ENCODE results near the gene DCUN1D1.

The DCUN1D1 gene

DNA sequence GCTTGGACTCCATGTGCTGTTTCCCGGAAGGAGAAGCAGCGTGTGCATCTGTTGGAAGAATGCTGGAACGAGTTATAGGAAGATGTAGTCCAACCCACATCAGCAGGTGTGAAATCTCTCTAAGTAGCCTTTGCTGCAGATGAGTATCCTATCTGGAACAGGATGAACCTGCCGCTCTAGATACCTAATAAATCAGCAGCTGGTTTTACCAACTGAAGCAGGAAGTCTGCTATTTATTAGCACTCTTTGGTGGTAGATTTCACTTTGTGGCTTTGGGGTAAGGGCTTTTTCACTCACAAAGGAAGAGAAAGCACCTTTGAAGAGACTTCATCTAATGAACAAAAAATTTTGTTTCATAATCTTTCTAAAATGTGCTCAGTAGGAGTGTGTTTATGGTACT is 66.4 kb downstream of the DCUN1D1 start:
- H3K4me3 ChIP-seq (replicated peaks in 1 of 2; ENCODE audit: low read depth in 2 of 2, low read length in 2 of 2), result no peak overlapping the region
- TF ChIP-seq, protein P1, sequence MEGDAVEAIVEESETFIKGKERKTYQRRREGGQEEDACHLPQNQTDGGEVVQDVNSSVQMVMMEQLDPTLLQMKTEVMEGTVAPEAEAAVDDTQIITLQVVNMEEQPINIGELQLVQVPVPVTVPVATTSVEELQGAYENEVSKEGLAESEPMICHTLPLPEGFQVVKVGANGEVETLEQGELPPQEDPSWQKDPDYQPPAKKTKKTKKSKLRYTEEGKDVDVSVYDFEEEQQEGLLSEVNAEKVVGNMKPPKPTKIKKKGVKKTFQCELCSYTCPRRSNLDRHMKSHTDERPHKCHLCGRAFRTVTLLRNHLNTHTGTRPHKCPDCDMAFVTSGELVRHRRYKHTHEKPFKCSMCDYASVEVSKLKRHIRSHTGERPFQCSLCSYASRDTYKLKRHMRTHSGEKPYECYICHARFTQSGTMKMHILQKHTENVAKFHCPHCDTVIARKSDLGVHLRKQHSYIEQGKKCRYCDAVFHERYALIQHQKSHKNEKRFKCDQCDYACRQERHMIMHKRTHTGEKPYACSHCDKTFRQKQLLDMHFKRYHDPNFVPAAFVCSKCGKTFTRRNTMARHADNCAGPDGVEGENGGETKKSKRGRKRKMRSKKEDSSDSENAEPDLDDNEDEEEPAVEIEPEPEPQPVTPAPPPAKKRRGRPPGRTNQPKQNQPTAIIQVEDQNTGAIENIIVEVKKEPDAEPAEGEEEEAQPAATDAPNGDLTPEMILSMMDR (IDR thresholded peaks at IDR 0.05; ENCODE audit: low read depth, low read length), result no peak
- no peak for DNase-seq (ENCODE audit: low read depth in 2 of 2)

DNA sequence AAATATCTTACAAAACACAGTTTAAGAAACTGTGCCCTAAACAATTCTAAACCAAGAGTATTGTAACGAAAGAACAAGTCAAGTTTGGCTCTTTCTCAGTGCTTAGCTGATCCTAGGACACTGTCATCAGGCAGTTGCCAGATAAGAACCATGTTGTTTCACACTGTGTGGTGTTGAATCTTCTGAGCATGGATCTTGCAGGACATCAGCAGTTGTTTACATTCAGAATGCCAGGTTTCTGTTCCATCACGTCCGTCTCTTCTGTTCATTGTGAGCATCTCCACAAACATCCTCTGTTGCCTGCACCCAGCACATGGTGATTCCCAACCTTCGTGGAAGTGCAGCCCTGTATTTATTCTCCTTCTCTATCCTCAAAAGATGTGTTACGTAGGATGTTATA is 67.9 kb downstream of the DCUN1D1 start:
- no peak overlapping the region for H3K4me3 ChIP-seq (replicated peaks in 1 of 2; ENCODE audit: low read depth in 2 of 2, low read length in 2 of 2)
- TF ChIP-seq, protein P1 (IDR thresholded peaks at IDR 0.05; ENCODE audit: low read depth, low read length), result no peak
- no peak for DNase-seq (ENCODE audit: low read depth in 2 of 2)

DNA sequence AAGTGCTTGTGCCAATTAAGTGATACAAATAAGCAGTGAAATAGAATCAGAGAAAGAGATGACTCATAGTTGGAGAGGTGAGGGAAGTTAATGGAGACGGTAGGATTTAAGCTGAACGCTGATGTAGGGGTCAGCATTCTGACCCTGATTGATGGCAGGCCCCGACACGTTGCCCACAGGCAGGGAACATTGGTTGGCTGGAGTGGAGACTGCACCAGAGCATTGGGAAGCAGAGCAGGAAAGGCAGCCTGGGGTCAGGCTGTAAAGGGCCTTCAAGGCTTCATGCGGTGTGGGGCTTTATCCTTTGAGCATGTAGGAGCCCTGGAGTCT is 68.6 kb downstream of the DCUN1D1 start:
- H3K4me3 ChIP-seq (replicated peaks in 1 of 2; ENCODE audit: low read depth in 2 of 2, low read length in 2 of 2), result no peak overlapping the region
- TF ChIP-seq, protein P1 (IDR thresholded peaks at IDR 0.05; ENCODE audit: low read depth, low read length), result no peak
- no peak for DNase-seq (ENCODE audit: low read depth in 2 of 2)

DNA sequence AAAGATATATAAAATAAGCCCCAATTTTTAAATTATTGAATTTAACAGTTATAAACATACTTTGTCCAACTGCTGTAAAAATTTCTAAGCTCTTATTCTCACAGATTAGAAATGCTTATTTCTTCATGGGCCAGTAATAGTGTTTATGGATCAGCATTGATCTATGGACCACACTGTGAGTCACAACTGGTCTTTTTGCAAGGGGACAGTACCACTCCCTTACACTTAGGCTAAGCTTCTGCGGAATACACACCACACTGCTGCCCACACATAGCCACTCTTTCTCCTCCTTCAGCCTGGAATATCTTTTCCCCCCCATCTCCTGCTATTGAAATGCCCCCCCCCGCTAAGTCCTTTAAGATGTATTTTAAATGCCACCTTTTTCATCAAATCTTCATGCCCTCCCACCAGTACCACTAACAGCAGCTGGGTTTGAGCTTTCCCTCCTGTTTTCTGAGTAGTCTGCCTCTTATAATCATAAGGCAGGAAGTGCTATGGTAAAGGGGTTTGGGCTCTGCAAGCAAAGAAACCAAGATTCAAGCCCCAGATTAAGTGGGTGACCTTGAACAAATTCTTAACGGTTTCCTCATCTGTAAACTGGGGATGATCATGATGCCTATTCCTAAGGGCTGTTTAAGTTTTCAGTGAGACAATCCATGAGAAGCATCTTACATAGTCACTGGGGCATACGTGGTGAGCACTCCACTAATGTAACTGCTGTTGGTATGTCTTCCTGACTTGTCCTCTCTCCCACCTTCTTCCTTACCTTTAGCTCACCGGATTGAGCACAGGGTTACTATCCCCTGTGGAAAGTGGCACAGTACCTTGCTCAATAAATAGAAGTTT is 69.2 kb downstream of the DCUN1D1 start:
- no peak overlapping the region for H3K4me3 ChIP-seq (replicated peaks in 1 of 2; ENCODE audit: low read depth in 2 of 2, low read length in 2 of 2)
- TF ChIP-seq, protein P1 (IDR thresholded peaks at IDR 0.05; ENCODE audit: low read depth, low read length), result no peak
- DNase-seq (ENCODE audit: low read depth in 2 of 2), result no peak

DNA sequence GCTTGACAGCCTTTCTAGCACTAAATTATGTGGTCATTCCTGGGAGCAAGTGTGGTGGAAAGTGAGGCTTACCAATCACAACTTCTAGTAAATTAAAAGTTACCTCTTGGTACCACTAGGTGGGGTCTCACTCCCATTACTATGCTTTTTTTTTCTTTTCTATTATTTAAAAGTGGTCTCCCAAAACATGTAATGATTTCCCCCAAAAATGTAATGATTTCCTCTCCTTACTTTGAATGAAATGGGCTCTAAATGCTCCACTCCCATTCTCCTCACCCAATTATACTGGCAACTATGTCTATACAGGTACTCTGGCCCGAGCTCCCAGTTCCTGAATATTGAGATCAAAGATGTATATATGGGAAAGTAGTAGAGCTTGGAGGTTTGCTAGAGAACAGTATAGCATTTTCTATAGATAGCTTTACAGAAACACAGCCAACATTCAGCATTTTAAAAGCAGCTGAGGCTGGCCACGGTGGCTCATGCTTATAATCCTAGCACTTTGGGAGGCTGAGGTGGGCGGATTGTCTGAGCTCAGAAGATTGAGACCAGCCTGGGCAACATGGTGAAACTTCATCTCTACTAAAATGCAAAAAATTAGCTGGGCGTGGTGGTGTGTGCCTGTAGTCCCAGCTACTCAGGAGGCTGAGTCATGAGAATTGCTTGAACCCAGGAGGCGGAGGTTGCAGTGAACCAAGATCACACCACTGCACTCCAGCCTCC is 70.9 kb downstream of the DCUN1D1 start:
- H3K4me3 ChIP-seq (replicated peaks in 1 of 2; ENCODE audit: low read depth in 2 of 2, low read length in 2 of 2), result no peak overlapping the region
- TF ChIP-seq, protein P1 (IDR thresholded peaks at IDR 0.05; ENCODE audit: low read depth, low read length), result peak; percentile 56
- peak; percentile 51 to 52 for DNase-seq (ENCODE audit: low read depth in 2 of 2)

DNA sequence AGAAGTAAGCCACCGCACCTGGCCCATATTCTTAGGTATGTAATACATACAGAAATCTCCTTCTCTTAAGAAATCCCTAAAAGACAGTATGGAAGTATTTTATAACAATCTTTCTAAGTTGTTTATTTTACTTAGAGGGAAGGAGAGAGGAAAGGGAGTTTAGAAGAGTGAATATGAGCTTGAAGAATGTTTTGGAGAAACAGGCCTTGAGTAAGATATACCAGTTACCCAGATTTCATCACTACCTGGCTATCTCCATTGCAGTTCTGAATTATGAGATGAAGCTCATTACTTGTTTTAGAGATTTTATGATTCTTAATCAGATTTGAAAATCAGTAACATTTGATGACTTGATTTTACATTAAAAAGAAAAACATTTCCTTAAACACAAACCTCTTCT is 71.9 kb downstream of the DCUN1D1 start:
- DNase-seq (ENCODE audit: low read depth in 2 of 2), result peak in 1 of 2 donors; percentile 17
- TF ChIP-seq, protein P1 (IDR thresholded peaks at IDR 0.05; ENCODE audit: low read depth, low read length), result no peak
- H3K4me3 ChIP-seq (replicated peaks in 1 of 2; ENCODE audit: low read depth in 2 of 2, low read length in 2 of 2), result no peak overlapping the region
